22Rv1 (cell line): ENCODE data around the gene ASIC4.

Source experiments
- ZFX ChIP-seq: fragments of 450-650 bp; IDR thresholded peaks from 2 replicates; pipeline ENCODE4 v1.6.1; 2017; ENCODE audit warnings: antibody characterized with exemption, borderline replicate concordance
- TF ChIP-seq, protein P1 (sequence below): fragments of 450-650 bp; IDR thresholded peaks from 2 replicates; pipeline ENCODE4 v1.5.1; 2017; ENCODE audit warnings: mild to moderate bottlenecking

DNA sequence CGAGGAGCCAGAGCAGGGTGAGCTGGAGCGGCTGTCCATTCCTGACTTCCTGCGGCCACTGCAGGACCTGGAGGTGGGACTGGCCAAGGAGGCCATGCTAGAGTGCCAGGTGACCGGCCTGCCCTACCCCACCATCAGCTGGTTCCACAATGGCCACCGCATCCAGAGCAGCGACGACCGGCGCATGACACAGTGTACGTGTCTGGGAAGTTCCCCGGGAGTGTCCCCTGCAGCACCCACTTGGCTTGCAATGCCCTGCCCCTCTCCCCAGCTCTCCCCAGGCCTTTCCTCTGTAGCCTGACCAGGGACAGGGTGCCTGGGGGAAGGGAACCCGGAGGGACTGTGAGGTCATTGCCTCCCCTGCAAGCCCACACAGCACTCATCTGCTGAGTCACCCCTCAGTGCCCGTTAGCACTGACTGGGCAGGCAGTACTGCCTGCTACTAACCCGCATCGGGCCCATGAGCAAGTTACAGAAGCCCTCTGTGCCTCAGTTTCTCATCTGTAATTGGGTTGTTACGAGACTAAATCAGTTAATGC is 45.0 kb upstream of the ASIC4 start:
- TF ChIP-seq, protein P1, sequence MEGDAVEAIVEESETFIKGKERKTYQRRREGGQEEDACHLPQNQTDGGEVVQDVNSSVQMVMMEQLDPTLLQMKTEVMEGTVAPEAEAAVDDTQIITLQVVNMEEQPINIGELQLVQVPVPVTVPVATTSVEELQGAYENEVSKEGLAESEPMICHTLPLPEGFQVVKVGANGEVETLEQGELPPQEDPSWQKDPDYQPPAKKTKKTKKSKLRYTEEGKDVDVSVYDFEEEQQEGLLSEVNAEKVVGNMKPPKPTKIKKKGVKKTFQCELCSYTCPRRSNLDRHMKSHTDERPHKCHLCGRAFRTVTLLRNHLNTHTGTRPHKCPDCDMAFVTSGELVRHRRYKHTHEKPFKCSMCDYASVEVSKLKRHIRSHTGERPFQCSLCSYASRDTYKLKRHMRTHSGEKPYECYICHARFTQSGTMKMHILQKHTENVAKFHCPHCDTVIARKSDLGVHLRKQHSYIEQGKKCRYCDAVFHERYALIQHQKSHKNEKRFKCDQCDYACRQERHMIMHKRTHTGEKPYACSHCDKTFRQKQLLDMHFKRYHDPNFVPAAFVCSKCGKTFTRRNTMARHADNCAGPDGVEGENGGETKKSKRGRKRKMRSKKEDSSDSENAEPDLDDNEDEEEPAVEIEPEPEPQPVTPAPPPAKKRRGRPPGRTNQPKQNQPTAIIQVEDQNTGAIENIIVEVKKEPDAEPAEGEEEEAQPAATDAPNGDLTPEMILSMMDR: no peak
- TF ChIP-seq ZFX: no peak
